AG04450 (cell line): ENCODE measurements around the gene OR14A16. TPM values are rescaled to one million over a fixed set of nuclear protein-coding genes. Genes with fewer than 3 reads are reported as not detected.

ENCODE experiments used
- CTCF ChIA-PET: fragments of 300-600, 350-600 bp; formaldehyde crosslinking; extraction: SDS; loops from one replicate; lab custom pipeline; 2022; ENCODE audit warnings: antibody characterized with exemption, inconsistent platforms; lab: Charles Lee
- POLR2A ChIA-PET: fragments of 350-600 bp; formaldehyde crosslinking; extraction: SDS; loops from one replicate; lab custom pipeline; 2021; ENCODE audit warnings: antibody characterized with exemption, inconsistent platforms; lab: Yijun Ruan, JAX
- DNase-seq: peaks from one replicate; pipeline ENCODE4 v3.0.0-alpha.2; 2011; ENCODE audit warnings: low read depth, low spot score
- H3K27ac ChIP-seq: one replicate; pipeline ENCODE4 v1.5.1; 2012; ENCODE audit warnings: low read depth, low read length, control low read depth
- H3K27me3 ChIP-seq: one replicate; pipeline ENCODE4 v1.6.0; 2012; ENCODE audit warnings: low read length; ENCODE audit not compliant: control insufficient read depth, insufficient read depth
- H3K4me3 ChIP-seq: 2 replicates; pipeline ENCODE4 v1.5.1; 2011; ENCODE audit warnings: mild to moderate bottlenecking, low read depth, low read length, control low read depth
- H3K9me3 ChIP-seq: 2 replicates; pipeline ENCODE4 v1.5.1; 2012; ENCODE audit warnings: low read length; ENCODE audit not compliant: control insufficient read depth, insufficient read depth
- polyA plus RNA-seq: library from polyadenylated mRNA; depleted of rRNA; stranded (reverse); fragments of >200 nt; gene quantifications from 2 replicates; pipeline ENCODE4 v1.2.3, GENCODE V29; 2011
- TF ChIP-seq, protein P1 (sequence below): IDR thresholded peaks from 2 replicates; pipeline ENCODE4 v1.5.1; 2011; ENCODE audit warnings: low read depth, low read length, control low read depth, inconsistent platforms

OR14A16 gene
- polyA plus RNA-seq, 1 experiment = not detected

DNA sequence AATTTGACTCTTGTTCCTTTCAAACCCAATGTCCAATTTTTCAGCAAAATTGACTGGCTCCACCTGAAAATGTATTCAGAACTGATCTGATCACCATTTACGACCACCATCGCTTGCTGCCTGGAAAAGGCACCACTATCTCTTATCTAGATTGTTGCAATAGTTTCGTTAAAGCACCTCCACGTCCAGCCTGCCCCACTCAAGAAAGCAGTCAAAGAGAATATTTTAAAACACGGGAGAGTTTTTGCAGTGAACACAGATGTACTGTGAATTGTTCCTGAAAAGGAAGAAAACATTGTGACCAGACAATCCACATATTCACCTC is 21.7 kb upstream of the OR14A16 start:
- Histone ChIP-seq H3K27me3 (no peaks in the 10 kb centered on the region), H3K27ac (no peak overlapping the region), H3K9me3 (peaks cover 45% of the 10 kb centered on the region), H3K4me3 (no peak overlapping the region)
- POLR2A ChIA-PET = no interaction called here
- DNase-seq = no peak
- TF ChIP-seq, protein P1, sequence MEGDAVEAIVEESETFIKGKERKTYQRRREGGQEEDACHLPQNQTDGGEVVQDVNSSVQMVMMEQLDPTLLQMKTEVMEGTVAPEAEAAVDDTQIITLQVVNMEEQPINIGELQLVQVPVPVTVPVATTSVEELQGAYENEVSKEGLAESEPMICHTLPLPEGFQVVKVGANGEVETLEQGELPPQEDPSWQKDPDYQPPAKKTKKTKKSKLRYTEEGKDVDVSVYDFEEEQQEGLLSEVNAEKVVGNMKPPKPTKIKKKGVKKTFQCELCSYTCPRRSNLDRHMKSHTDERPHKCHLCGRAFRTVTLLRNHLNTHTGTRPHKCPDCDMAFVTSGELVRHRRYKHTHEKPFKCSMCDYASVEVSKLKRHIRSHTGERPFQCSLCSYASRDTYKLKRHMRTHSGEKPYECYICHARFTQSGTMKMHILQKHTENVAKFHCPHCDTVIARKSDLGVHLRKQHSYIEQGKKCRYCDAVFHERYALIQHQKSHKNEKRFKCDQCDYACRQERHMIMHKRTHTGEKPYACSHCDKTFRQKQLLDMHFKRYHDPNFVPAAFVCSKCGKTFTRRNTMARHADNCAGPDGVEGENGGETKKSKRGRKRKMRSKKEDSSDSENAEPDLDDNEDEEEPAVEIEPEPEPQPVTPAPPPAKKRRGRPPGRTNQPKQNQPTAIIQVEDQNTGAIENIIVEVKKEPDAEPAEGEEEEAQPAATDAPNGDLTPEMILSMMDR = no peak
- CTCF ChIA-PET = no interaction called here

DNA sequence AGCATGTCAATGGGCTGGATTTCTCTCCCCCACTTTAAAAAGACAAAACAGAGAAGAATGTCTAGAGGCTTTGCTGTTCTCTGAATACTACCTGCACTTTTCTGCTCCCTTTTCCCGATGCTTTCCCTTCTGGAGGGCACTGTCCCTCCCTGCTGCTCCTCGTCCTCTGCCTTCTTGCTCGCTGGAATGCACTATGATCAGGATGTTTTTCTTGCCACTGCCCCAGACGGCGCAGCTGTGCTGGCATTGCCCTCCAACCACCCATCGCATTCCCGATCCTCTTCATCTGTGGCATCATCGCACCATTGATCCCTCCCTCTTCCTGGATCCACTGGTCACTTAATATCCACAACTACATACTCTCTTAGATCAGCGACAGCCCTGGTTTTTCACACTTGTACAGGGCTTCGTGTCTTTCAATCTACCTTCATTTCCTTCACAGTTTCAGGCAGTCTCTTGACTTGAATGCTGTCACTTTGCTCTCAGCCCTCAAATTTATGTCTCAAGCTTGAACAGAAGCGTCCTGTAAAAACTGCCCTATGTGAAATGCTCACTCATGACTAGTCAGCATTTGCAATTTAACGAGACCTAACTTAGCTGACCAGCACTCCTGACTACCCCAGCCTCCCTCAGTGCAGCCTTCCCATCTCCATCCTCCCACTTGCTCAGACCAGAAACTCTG is 21.2 kb upstream of the OR14A16 start:
- ChIA-PET CTCF (no interaction called here), POLR2A (no interaction called here)
- TF ChIP-seq, protein P1 = no peak

DNA sequence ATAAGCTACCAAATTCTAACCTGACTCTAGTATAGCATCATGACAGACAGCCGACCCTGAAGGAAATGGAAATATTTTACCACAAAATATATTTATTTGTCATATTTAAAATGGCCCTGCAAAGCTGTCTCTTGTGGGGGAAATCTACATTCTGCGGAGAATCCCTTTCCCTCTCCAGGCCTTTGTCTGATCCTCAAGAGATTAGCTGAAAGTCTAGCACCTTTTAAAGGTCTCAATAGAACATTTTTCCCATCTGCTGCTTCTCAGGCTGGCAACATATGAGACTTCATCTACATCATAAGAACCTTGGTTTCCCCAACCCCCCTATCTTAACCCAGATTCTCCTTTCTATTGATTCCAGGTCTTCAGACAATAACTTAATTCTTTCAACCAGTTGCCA is 19.5 kb upstream of the OR14A16 start:
- Histone ChIP-seq H3K27me3 (no peaks in the 10 kb centered on the region), H3K9me3 (peaks cover 46% of the 10 kb centered on the region), H3K4me3 (no peak overlapping the region), H3K27ac (no peak overlapping the region)
- TF ChIP-seq, protein P1 = no peak
- POLR2A ChIA-PET = no interaction called here
- CTCF ChIA-PET = no interaction called here
- no peak for DNase-seq

More for the DNA sequence above, 21.2 kb upstream of the OR14A16 start:
- no peaks in the 10 kb centered on the region for H3K27me3 ChIP-seq
- peaks cover 41% of the 10 kb centered on the region for H3K9me3 ChIP-seq
- H3K27ac ChIP-seq = no peak overlapping the region
- no peak overlapping the region for H3K4me3 ChIP-seq
- no peak for DNase-seq

DNA sequence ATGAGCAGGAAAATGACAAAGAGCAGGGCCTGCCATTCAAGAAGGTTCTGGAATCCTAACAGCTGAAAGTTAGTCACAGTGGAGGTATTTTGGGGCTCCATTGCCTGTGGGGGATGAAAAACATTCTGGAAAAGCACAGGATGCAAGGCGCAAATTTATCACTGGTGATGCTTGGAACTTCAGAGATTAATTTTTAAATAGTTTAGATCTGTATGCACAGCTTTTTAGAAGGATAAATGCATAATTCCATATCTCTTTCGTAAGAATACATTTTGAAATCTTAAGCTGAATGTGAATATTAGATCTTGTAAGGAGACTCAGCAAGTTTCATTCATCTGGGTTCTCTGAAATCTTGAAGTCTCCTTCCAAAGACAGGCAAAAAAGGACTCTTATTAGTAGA is 17.9 kb upstream of the OR14A16 start, which contains the start of gene OR11L1:
TSS of gene OR11L1 (minus strand) at position 101 of the 400 bp plus-strand sequence. CDS start at position 101, 0 bp downstream.
- H3K9me3 ChIP-seq = peaks cover 46% of the 10 kb centered on the region
- ChIA-PET POLR2A (no interaction called here), CTCF (no interaction called here)
- no peak within 1 kb of the TSS for H3K4me3 ChIP-seq
- TF ChIP-seq, protein P1 = no peak
- no peak for DNase-seq
- H3K27ac ChIP-seq = no peak within 1 kb of the TSS
- no peaks in the 10 kb centered on the region for H3K27me3 ChIP-seq

DNA sequence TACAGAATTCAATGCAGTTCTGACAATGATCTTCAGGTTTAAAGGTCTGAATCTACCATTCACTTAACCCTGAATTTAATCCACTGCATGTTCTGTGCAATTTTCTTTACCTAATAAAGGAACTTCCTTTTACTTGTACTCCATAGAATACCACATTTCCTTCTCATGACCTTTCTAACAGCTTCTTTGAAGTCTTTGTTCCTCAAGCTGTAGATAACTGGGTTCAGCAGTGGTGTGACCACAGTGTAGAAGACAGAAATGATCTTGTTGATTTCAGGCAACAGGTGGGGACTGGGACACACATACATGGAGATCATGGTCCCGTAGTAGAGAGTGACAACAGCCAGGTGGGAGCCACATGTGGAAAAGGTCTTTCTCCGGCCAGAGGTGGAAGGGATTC is 16.9 kb upstream of the OR14A16 start:
- Histone ChIP-seq H3K27me3 (no peaks in the 10 kb centered on the region), H3K9me3 (peaks cover 52% of the 10 kb centered on the region), H3K27ac (no peak overlapping the region), H3K4me3 (no peak overlapping the region)
- POLR2A ChIA-PET = no interaction called here
- TF ChIP-seq, protein P1 = no peak
- CTCF ChIA-PET = no interaction called here
- no peak for DNase-seq
